Measurements from ENCODE around the gene SFSWAP.
"Not testable (repeated sequence)": the region's sequence is repeated elsewhere in the genome, so short reads cannot be mapped to it uniquely, and the experiment has no call there.

SFSWAP gene

DNA sequence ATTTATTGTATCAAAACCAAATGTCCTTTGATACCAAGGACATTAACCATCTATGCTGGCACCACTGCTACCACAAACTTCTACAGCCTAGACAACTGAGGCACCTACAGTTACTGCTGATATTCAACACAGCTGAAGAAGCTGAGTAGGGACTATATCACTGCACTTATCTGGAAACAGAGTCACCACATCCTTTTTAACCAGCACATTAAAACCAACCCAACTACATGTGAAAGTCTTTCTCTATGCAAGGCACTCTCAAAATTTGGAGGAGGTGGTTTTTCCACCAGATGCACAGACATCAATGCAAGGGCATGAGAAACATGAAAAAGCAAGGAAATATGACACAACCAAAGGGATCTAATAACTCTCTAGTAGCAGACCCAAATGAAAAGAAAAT is 7.7 kb upstream of the SFSWAP start:
- no peak for DNase-seq

DNA sequence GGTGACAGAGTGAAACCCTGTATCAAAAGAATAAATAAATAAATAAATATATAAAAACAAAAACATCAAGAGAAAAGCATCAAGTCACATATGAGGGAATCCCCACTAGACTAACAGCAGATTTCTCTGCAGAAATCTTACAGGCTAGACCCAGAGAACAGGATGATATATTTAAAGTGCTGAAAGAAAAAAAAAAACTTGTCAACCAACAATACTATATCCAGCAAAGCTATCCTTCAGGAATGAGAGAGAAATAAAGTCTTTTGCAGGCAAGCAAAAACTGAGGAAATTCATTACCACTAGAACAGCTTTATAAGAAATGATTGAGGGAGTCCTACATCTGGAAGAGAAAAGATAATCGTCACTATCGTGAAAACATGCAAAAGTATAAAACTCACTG is 6.4 kb upstream of the SFSWAP start:
- no peak for DNase-seq

DNA sequence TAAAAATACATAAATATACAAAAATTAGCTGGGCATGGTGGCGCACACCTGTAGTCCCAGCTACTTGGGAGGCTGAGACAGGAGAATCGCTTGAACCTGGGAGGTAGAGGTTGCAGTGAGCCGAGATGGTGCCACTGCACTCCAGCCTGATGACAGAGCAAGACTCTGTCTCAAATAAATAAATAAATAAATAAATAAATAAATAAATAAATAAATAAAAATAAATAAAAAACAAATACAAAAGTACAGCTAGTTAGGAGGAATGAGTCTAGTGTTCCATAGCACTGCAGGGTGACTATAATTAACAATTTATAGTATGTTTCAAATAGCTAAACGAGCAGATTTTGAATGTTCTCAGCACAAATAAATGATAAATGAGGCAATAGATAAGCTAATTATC is 4.2 kb upstream of the SFSWAP start:
- not testable (repeated sequence) for DNase-seq

DNA sequence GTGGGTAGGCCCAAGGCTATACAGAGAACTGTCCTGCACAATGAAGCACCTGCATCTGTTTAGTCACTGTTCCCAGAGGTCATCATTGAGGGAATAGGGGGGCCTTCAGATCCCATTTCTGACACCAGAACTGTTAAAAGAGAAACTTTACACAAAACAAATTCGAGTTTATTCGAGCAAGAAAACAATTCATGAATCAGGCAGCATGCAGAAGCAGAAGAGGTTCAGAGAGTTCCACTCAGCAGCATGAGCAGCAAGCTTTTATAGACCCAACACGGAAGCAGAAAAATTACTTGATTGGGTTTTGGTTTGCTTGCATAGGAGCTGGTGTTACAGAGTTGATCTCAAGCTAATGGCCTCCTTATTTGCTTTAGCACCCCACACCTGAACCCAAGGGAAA is 1.7 kb upstream of the SFSWAP start:
- DNase-seq = no peak

DNA sequence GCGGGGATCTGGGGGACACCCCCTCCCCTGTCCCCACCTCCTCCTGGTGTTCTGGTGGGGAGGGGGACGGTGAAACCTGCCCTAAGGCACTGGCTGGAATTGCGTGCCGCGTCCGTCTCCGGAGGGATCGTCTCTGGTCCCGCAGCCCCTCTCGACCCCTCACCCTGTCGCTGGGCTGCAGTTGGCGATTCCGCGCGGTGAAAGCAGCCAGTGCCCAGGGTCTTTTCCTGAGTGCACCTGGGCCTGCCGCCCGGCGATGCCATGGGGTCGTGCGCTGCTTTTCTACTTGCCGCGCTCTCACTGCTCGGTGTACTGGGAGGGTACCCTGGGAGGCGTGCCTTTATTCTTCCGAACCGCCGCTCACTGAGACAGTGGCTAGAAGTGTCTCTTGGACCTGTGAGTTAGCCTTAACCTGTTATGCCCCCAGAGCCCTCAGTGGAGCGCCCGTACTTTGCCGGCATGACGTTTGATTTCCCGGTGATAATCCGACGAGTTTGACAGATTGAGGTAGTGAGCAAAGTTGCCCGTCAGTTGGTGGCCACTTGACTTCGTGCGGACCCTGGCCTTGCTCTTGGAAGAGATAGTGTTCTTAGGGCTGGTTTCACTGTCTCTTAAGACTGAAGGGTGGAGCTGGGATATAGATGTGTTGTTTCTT is 788 bp downstream of the SFSWAP start:
- DNase-seq = no peak

DNA sequence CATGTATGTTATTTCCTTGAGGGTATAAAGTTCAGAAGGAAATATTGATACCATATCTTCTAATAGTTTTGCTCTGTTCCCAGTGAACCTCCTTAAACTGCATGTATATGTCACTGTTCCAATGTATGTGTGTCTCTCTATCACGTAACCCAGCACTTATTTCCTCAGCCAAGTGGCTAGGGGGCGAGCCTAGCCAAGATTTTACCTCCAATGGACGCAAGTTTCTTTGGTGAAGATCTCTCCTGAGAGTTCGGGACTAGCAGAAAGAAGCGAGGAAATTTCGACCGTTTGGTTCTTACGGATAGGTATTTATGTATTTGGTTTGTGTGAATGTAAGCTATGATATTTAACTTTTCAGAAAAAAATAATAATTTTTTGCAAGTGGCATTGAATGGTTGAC is 2.5 kb downstream of the SFSWAP start:
- no peak for DNase-seq

DNA sequence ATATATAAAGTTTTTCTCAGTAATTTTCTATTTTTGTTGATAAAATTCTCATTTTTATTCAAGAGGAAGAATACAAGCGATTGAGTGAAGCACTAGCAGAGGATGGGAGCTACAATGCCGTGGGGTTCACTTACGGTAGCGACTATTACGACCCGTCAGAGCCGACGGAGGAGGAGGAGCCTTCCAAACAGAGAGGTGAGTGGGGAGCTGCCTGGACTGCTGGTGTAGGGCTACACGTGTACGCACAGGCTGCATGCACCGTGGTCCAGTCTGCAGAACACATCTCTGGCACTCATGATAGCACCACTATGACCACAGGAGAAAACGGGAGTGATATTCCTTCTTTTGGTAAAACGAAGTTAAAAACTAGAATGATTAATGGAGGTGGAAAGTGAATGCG is 3.9 kb downstream of the SFSWAP start:
- DNase-seq = no peak

DNA sequence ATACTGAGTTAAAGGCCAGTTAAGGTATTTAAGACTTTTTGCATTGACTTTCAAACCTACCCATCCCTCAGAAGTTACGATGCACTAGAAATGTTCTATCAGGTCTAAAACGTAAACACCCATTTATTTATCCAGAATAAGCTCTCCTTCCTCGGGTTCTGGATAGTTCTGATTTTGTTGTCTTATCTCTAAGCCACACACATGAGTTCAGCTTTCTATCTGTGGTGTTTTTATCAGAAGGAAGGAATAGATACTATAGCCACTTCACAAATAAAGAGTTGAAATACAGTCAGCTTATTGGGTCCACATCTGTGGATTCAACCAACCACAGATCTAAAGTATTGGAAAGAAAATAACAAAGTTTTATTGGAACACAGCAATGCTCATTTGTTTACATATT is 5.4 kb downstream of the SFSWAP start:
- DNase-seq = no peak

DNA sequence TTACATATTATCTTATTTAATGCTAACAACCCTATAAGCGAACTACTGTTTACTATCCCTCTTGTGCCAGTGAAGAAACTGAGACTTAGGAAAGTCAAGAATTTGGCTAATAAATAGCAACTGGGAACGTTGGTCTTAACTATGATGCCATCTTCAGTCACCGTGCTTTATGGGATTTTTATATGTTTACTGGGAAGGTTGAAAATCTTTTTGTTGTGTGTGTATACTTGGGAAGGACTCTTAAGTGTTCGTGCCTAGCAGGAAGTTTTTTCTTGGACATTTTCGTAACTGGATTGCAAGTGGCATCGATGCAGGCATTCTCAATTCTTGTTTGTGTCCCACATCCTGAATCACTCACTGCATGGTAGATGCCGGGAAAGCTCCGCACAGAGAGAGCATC is 9.4 kb downstream of the SFSWAP start:
- no peak for DNase-seq

DNA sequence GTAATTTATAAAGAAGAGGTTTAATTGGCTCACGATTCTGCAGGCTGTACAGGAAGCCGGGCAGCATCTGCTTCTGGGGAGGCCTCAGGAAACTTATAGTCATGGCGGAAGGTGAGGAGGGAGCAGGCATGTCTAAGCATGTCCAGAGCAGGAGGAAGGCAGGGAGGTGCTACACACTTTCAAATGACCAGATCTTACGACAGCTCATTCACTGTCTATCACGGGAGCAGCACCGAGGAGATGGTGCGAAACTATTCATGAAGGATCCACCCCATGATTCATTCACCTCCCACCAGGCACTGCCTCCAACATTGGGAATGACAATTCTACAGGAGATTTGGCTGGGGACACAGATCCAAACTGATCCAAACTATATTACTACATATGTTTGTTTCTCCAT is 10.0 kb downstream of the SFSWAP start:
- DNase-seq = no peak

DNA sequence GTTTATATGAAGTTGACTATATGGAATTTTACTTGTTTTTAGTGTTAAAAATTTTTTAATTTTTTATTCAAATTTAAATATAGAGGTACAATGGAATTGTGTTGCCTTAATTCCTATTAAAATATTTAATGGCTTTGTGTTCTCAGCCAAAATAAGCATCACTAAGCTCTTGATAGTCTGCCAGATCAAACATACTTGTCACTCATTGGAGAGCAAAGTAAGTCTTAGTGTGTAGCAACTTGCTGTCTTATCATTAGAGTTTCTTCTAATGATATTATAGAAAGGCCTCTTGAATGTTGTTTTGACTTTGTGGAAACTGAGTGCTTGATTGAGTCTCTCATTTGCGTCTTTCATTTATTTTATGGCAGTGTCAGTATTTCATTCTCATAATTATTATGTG is 10.7 kb downstream of the SFSWAP start:
- no peak for DNase-seq

DNA sequence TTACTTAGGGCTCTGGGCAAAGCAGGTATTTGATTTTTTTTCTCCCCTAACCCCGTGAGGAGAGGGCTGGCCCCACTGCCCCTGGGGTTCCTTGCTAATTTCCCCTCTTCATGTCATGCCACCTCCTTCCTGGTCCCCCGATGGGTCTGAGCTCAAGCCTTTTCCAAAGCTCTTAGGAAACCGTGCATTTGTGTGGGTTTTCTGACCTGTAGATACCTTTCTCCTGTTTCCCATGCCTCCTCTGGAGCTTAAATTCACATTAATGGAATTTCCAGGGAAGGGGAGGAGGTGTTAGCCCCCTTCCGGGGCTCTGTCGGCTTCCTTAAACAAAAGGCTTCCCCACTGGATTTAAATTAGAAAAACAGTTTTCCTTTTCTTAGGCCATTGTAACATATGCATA is 12.6 kb downstream of the SFSWAP start:
- no peak for DNase-seq

DNA sequence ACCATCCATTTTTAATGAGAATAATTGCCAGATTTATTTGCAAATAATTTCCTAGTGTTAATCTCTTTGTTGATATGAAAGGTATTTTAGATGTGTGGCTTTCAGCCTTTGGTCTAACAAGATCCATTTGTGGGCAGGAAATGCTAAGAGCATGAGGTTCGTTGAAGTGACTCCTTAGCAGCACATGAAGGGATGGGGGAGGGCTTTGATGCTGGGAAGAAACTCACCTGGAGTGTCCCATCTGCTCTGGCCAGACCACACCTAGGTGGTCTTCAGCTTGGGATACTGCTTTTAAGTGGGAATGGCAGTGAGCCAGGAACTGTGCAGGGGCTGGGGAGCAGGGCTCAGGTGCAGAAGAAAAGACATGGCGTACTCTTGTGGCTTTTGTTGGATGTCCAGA is 13.6 kb downstream of the SFSWAP start:
- no peak for DNase-seq

DNA sequence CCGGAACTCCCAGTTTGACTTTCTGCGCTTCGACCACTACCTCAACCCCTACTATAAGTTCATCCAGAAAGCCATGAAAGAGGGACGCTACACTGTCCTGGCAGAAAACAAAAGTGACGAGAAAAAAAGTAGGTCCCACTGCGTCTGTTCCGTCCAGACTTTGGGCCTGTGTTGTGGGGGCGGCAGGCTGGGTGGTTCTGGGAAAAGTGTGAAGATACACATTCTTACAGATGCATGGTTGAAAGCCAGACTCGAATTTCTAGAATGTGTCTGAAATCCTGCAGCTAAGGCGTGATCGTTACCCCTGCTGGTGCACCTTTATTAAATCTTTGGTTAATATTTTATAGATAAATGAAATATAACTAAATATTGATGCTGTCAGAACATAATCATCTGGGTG is 14.6 kb downstream of the SFSWAP start:
- no peak for DNase-seq

DNA sequence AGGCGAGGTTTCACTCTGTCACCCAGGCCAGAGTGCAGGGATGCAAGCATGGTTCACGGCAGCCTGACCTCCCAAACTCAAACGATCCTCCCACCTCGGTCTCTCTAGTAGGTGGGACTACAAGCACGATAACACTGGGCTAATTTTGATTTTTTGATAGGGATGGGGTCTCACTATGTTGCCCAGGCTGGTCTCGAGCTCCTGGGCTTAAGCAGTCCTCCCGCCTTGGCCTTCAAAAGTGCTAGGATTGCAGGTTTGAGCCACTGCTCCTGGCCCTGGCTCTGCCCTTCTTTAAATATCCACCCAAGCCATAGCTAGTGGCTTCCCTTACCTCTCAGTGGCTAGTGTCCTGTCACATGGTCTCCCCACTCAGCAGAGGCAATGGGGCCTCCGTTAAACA is 17.8 kb downstream of the SFSWAP start:
- no peak for DNase-seq

DNA sequence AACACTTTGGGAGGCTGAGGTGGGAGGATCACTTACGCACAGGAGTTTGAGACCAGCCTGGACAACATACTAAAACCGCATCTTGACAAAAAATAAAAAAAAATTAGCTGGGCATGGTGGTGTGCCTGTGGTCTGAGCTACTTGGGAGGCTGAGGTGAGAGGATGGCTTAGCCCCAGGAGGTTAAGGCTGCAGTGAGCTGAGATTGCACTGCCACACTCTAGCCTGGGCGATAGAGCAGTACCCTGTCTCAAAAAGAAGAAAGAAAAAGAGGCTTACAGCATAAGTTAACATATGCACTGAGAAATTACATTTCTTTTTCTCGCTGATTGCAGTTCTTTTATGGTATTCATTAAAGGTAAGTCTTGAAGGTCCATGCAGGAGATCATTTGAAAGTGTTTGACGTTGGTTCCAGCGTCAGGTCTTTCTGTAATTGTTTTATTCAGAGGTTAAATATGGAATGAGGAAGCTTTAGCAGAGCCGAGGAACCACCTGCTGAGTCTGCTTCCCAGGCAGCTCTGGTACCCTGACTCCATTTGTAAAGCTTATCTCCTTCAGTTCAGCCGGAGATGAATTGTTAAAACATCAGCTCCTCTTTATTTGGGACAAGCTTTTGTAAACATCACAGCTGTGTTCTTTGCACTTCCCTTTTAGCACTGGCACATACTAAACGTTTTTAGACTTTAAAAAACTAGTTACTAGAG is 18.5 kb downstream of the SFSWAP start:
- no peak for DNase-seq

DNA sequence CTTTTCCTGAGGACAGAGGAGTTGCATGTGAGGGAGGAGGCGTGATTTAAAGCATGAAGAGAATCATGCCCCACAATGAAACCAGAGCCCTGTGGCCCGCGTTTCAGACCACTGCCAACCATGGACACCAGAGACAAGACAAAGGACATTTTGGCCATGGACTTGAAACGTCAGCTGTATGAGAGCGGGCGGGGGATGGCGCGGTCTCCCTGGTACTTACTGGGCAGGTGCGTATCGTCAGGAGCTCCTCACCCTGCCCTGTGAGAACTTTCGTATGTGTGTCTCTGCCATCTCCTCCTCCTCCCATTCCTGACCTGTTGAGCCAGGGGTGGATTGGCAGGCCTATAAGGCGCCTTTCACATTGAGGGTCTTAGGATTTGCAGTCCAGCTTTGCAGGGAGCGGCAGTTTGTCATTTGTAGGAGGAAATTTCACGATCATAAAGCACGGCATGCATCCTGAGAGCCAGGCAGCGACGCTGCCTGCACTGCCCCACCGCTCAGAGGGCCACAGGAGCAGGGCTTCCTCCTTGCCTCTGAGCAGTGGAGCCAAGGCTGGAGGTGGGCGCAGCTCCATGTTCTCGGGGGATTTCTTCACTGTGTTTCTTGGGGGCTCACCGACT is 22.2 kb downstream of the SFSWAP start:
- DNase-seq = no peak

DNA sequence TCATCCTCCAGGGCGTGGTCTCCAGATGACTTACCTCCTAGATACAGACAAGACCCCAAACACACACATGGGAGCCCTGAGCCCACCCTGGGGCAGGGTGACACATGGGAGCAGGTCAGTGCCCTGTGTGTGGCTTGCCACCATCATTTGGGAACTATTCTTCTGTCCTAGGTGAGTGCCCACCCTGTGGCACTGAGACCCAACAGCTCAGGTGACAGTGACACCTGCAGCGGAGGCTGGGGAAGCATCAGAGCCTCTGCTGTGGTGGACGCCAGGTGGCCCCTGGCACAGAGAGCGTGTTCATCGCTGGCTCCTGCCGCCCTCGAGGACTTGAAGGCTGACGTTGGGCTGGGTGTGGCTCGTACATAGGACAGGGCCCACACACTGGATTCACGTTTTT is 23.0 kb downstream of the SFSWAP start:
- DNase-seq = no peak

DNA sequence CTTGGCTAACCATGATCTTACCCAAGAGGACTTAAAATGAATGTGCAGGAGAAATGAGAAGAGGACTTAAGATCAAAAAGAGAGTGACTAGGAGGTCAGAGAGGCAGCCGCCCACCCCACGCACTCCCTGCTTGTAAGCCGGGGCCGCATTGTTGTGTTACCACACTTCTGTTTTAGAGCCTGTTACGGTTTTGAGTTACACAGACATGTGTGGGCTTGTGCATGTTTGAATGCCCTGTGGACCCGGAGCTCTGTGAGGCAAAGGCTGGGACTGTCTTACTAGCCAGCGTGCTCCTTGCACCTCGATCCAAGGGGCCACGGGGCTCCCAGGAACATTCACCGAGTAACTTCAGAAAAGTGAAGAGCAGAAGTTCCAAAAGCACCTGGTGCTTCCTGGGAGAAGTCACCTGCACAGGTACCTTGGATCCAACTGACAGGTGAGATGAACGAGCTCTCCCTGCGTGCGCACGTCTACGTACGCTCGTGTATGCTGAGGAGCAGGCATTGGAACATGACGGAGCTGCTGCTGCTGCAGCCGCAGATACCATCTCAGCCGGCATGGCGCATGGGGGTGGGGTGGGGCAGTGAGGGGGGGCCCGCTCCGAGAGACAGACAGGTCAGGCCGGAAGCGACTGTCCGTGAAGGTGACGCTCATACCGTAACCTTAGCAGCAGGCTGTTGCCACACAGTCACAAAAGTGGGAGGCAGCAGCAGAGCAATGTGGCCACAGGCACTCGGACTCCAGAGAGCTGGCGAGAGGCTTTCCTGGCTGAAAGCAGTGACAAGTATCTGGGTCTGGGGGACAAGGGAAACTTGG is 23.7 kb downstream of the SFSWAP start:
- DNase-seq = no peak

DNA sequence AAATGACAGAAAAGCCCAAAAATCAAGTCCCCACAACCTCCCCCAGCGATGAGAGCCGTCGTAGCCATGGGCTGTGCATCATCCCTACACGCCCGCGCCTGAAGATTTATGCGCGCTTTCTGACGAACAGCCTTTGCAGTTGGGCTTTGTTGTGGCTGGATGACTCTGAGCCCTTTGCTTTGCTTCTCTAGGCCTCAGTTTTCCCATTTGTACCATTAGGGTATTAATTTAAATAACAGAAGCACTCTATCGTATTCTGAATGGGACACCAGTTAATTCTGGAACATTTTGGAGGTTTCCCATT is 24.2 kb downstream of the SFSWAP start:
- DNase-seq = no peak

DNA sequence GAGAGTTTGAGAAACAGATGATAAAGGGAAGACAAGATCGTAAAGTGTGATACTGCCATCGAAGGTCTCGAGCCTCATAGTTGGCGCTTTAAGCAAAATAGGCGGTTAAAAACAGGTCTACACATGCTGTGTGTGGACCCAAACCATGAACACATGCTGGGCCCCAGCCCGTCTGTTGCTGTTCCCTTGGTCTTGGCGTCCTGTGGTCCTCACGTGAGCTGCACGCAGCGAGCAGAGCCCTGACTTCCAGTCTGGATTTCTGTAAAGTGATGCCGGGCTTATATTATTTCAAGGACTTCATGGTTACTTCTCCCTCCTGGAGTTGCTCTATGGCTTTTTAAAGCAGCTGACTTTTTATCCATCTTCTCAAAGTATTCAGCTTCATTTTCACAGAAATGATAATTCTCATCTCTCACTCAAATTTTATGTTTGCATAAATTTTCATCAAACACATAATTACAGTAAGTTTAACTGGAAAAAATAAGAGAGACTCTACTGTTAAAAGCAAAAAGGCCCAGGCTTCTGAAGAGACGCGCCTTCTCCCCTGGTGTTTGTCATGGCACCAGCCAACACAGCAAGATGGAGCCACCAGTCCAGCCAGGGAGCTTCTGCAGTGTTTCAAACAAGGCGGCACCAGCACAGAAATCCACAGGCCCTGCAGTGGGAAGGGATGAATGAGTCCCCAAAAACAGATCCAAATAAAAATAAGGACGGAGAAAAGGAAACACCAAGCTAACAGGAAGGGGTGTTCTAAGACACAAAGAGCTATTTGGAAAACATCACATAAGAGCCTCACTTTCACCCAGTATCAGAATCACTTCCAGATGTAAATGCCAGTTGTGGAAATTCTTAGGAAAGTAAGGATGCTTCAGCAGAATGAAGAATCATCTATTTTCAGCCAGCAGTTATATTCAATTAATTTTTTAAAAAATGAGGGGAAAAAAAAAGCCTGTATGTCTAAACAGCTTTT is 24.9 kb downstream of the SFSWAP start:
- DNase-seq = no peak

DNA sequence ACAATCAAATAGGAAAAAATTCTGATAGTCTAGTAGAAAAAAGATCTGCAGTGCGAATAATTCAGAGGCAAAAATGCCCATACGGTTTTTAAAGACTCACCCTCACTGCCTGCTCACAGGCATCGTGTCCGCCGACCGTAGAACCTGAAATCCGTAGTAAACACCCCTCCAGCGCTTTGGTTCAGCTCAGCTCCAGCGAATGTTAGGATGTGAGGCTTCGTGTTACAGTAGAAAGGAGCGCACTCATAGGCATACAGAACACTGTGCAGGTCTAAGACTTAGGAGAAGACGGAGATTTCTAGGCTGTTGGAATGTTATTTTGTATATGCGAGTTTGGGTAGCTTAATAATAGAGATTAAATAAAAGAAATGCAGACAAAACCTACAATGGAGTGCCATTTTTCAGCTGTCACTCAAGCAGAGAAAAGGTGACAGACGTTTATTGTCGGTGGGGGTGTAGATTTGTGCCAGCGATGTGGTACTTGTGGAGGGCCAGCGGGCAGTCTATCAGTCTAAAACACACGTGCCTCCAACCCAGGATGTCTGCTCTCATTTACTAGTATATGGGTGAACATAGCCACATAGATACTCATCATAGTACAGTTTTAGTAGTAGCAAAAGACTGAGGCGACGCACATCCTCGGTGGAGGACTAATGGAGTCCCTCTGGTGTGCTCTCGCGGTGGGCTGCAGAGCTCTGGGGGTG is 25.7 kb downstream of the SFSWAP start:
- no peak for DNase-seq
